Mammary epithelial cell (primary cell): ENCODE data around the gene SKIC2.

ENCODE experiments used
- EZH2 ChIP-seq: IDR thresholded peaks from 2 replicates; pipeline ENCODE4 v1.6.1; 2012; ENCODE audit warnings: low read length, inconsistent platforms, borderline replicate concordance
- TF ChIP-seq, protein P1 (sequence below), 2 donors: IDR thresholded peaks in 1 of 2; conservative IDR thresholded peaks in 1 of 2; 2 replicates each; pipeline ENCODE4 v1.5.1; 2011 to 2012; ENCODE audit warnings: inconsistent platforms in 2 of 2, low read length in 2 of 2, mild to moderate bottlenecking in 2 of 2, control low read depth in 1 of 2, low read depth in 1 of 2; ENCODE audit not compliant: insufficient read depth in 1 of 2; ENCODE audit errors: extremely low read depth in 1 of 2

DNA sequence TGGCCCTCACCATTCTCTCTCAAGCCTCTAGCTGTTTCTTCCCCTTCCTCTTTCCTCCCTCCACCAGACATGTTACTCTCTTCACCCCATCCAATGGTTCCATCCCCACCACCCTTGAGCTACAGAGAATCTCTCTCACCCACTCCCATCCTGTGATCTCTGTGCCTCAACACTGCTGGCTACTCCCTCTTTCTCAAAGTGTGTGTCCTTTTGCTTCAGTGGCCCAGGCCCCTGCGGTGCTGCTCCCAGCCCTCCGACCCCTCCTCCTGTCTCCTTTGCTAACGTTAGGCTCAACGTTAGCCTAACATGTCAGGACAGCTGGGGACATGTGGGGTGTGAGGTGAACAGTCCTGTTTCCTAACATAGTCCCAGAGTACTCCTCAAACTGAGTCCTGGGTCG lies 6.1 kb upstream of the SKIC2 start:
- TF ChIP-seq, protein P1, sequence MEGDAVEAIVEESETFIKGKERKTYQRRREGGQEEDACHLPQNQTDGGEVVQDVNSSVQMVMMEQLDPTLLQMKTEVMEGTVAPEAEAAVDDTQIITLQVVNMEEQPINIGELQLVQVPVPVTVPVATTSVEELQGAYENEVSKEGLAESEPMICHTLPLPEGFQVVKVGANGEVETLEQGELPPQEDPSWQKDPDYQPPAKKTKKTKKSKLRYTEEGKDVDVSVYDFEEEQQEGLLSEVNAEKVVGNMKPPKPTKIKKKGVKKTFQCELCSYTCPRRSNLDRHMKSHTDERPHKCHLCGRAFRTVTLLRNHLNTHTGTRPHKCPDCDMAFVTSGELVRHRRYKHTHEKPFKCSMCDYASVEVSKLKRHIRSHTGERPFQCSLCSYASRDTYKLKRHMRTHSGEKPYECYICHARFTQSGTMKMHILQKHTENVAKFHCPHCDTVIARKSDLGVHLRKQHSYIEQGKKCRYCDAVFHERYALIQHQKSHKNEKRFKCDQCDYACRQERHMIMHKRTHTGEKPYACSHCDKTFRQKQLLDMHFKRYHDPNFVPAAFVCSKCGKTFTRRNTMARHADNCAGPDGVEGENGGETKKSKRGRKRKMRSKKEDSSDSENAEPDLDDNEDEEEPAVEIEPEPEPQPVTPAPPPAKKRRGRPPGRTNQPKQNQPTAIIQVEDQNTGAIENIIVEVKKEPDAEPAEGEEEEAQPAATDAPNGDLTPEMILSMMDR (conservative IDR thresholded peaks at IDR 0.05 in 1 of 2, IDR thresholded peaks at IDR 0.05 in 1 of 2; ENCODE audit: extremely low read depth in 1 of 2, insufficient read depth in 1 of 2, low read depth in 1 of 2, low read length in 2 of 2) = no peak
- no peak for TF ChIP-seq EZH2
